ENCODE measurements around the gene PDRG1.
"Not testable (repeated sequence)": the region's sequence is repeated elsewhere in the genome, so short reads cannot be mapped to it uniquely, and the experiment has no call there.

The PDRG1 gene

GRCh38 chr20:31930779-31931178, 21.1 kb downstream of the PDRG1 start:
- Histone ChIP-seq H3K9ac (ENCODE audit: low read depth in 1 of 2, low read length in 2 of 2) (no peak overlapping the region), H3K4me3 (ENCODE audit: low read length in 2 of 2) (no peak overlapping the region), H3K4me1 (ENCODE audit: control insufficient read depth in 2 of 2, insufficient read depth in 2 of 2, low read length in 2 of 2) (no peaks in the 10 kb centered on the region), H3K27ac (ENCODE audit: low read depth in 2 of 2, low read length in 2 of 2) (no peak overlapping the region), H3K36me3 (ENCODE audit: control insufficient read depth in 2 of 2, insufficient read depth in 2 of 2, low read length in 2 of 2) (no peaks in the 10 kb centered on the region), H3K9me3 (ENCODE audit: control insufficient read depth in 2 of 2, low read length in 2 of 2) (no peaks in the 10 kb centered on the region), H3K27me3 (ENCODE audit: control insufficient read depth in 2 of 2, insufficient read depth in 2 of 2, low read length in 2 of 2) (no peaks in the 10 kb centered on the region)

- H3K27me3 ChIP-seq (ENCODE audit: control insufficient read depth in 2 of 2, insufficient read depth in 2 of 2, low read length in 2 of 2); H3K9me3 ChIP-seq (ENCODE audit: control insufficient read depth in 2 of 2, low read length in 2 of 2); H3K9ac ChIP-seq (ENCODE audit: low read depth in 1 of 2, low read length in 2 of 2); H3K4me1 ChIP-seq (ENCODE audit: control insufficient read depth in 2 of 2, insufficient read depth in 2 of 2, low read length in 2 of 2); H3K4me3 ChIP-seq (ENCODE audit: low read length in 2 of 2); H3K36me3 ChIP-seq (ENCODE audit: control insufficient read depth in 2 of 2, insufficient read depth in 2 of 2, low read length in 2 of 2); H3K27ac ChIP-seq (ENCODE audit: low read depth in 2 of 2, low read length in 2 of 2): not testable (repeated sequence)
Measured at GRCh38 chr20:31929631-31930030, 22.2 kb downstream of the PDRG1 start.

- H3K36me3 ChIP-seq (ENCODE audit: control insufficient read depth in 2 of 2, insufficient read depth in 2 of 2, low read length in 2 of 2) = no peaks in the 10 kb centered on the region
- H3K27ac ChIP-seq (ENCODE audit: low read depth in 2 of 2, low read length in 2 of 2) = no peak overlapping the region
- H3K4me3 ChIP-seq (ENCODE audit: low read length in 2 of 2) = no peak overlapping the region
- peaks cover 0 to 3% of the 10 kb centered on the region in 2 donors for H3K27me3 ChIP-seq (ENCODE audit: control insufficient read depth in 2 of 2, insufficient read depth in 2 of 2, low read length in 2 of 2)
- H3K4me1 ChIP-seq (ENCODE audit: control insufficient read depth in 2 of 2, insufficient read depth in 2 of 2, low read length in 2 of 2) = no peaks in the 10 kb centered on the region
- H3K9me3 ChIP-seq (ENCODE audit: control insufficient read depth in 2 of 2, low read length in 2 of 2) = no peaks in the 10 kb centered on the region
- no peak overlapping the region for H3K9ac ChIP-seq (ENCODE audit: low read depth in 1 of 2, low read length in 2 of 2)
Measured at GRCh38 chr20:31927627-31928159, 24.2 kb downstream of the PDRG1 start.

- no peak overlapping the region for H3K4me3 ChIP-seq (ENCODE audit: low read length in 2 of 2)
- H3K27me3 ChIP-seq (ENCODE audit: control insufficient read depth in 2 of 2, insufficient read depth in 2 of 2, low read length in 2 of 2) = peaks cover 0 to 3% of the 10 kb centered on the region in 2 donors
- H3K9me3 ChIP-seq (ENCODE audit: control insufficient read depth in 2 of 2, low read length in 2 of 2) = no peaks in the 10 kb centered on the region
- no peaks in the 10 kb centered on the region for H3K36me3 ChIP-seq (ENCODE audit: control insufficient read depth in 2 of 2, insufficient read depth in 2 of 2, low read length in 2 of 2)
- H3K4me1 ChIP-seq (ENCODE audit: control insufficient read depth in 2 of 2, insufficient read depth in 2 of 2, low read length in 2 of 2) = no peaks in the 10 kb centered on the region
- no peak overlapping the region for H3K27ac ChIP-seq (ENCODE audit: low read depth in 2 of 2, low read length in 2 of 2)
- H3K9ac ChIP-seq (ENCODE audit: low read depth in 1 of 2, low read length in 2 of 2) = no peak overlapping the region
Measured at GRCh38 chr20:31926493-31926892, 25.4 kb downstream of the PDRG1 start.

- Histone ChIP-seq H3K9me3 (ENCODE audit: control insufficient read depth in 2 of 2, low read length in 2 of 2) (no peaks in the 10 kb centered on the region), H3K4me1 (ENCODE audit: control insufficient read depth in 2 of 2, insufficient read depth in 2 of 2, low read length in 2 of 2) (no peaks in the 10 kb centered on the region), H3K4me3 (ENCODE audit: low read length in 2 of 2) (no peak overlapping the region), H3K27me3 (ENCODE audit: control insufficient read depth in 2 of 2, insufficient read depth in 2 of 2, low read length in 2 of 2) (peaks cover 0 to 3% of the 10 kb centered on the region in 2 donors), H3K36me3 (ENCODE audit: control insufficient read depth in 2 of 2, insufficient read depth in 2 of 2, low read length in 2 of 2) (no peaks in the 10 kb centered on the region), H3K9ac (ENCODE audit: low read depth in 1 of 2, low read length in 2 of 2) (no peak overlapping the region), H3K27ac (ENCODE audit: low read depth in 2 of 2, low read length in 2 of 2) (no peak overlapping the region)
Measured at GRCh38 chr20:31925631-31926030, 26.2 kb downstream of the PDRG1 start.

- no peak overlapping the region for H3K4me3 ChIP-seq (ENCODE audit: low read length in 2 of 2)
- H3K4me1 ChIP-seq (ENCODE audit: control insufficient read depth in 2 of 2, insufficient read depth in 2 of 2, low read length in 2 of 2) = no peaks in the 10 kb centered on the region
- peaks cover 0 to 3% of the 10 kb centered on the region in 2 donors for H3K27me3 ChIP-seq (ENCODE audit: control insufficient read depth in 2 of 2, insufficient read depth in 2 of 2, low read length in 2 of 2)
Measured at GRCh38 chr20:31924561-31924960, 27.3 kb downstream of the PDRG1 start.

GRCh38 chr20:31923388-31924331, 28.2 kb downstream of the PDRG1 start:
- no peaks in the 10 kb centered on the region for H3K36me3 ChIP-seq (ENCODE audit: control insufficient read depth in 2 of 2, insufficient read depth in 2 of 2, low read length in 2 of 2)

More at GRCh38 chr20:31924561-31924960, 27.3 kb downstream of the PDRG1 start:
- H3K9ac ChIP-seq (ENCODE audit: low read depth in 1 of 2, low read length in 2 of 2) = no peak overlapping the region
- H3K27ac ChIP-seq (ENCODE audit: low read depth in 2 of 2, low read length in 2 of 2) = no peak overlapping the region
- H3K9me3 ChIP-seq (ENCODE audit: control insufficient read depth in 2 of 2, low read length in 2 of 2) = no peaks in the 10 kb centered on the region
- no peaks in the 10 kb centered on the region for H3K36me3 ChIP-seq (ENCODE audit: control insufficient read depth in 2 of 2, insufficient read depth in 2 of 2, low read length in 2 of 2)

GRCh38 chr20:31922588-31922987, 29.3 kb downstream of the PDRG1 start:
- Histone ChIP-seq H3K27ac (ENCODE audit: low read depth in 2 of 2, low read length in 2 of 2) (no peak overlapping the region), H3K4me3 (ENCODE audit: low read length in 2 of 2) (no peak overlapping the region), H3K9ac (ENCODE audit: low read depth in 1 of 2, low read length in 2 of 2) (no peak overlapping the region), H3K36me3 (ENCODE audit: control insufficient read depth in 2 of 2, insufficient read depth in 2 of 2, low read length in 2 of 2) (no peaks in the 10 kb centered on the region), H3K9me3 (ENCODE audit: control insufficient read depth in 2 of 2, low read length in 2 of 2) (no peaks in the 10 kb centered on the region), H3K4me1 (ENCODE audit: control insufficient read depth in 2 of 2, insufficient read depth in 2 of 2, low read length in 2 of 2) (no peaks in the 10 kb centered on the region), H3K27me3 (ENCODE audit: control insufficient read depth in 2 of 2, insufficient read depth in 2 of 2, low read length in 2 of 2) (peaks cover 0 to 3% of the 10 kb centered on the region in 2 donors)

More at GRCh38 chr20:31923388-31924331, 28.2 kb downstream of the PDRG1 start:
- Histone ChIP-seq H3K4me3 (ENCODE audit: low read length in 2 of 2) (no peak overlapping the region), H3K4me1 (ENCODE audit: control insufficient read depth in 2 of 2, insufficient read depth in 2 of 2, low read length in 2 of 2) (no peaks in the 10 kb centered on the region), H3K9me3 (ENCODE audit: control insufficient read depth in 2 of 2, low read length in 2 of 2) (no peaks in the 10 kb centered on the region), H3K9ac (ENCODE audit: low read depth in 1 of 2, low read length in 2 of 2) (no peak overlapping the region), H3K27me3 (ENCODE audit: control insufficient read depth in 2 of 2, insufficient read depth in 2 of 2, low read length in 2 of 2) (peaks cover 0 to 3% of the 10 kb centered on the region in 2 donors), H3K27ac (ENCODE audit: low read depth in 2 of 2, low read length in 2 of 2) (no peak overlapping the region)

GRCh38 chr20:31922181-31922580, 29.7 kb downstream of the PDRG1 start:
- no peaks in the 10 kb centered on the region for H3K9me3 ChIP-seq (ENCODE audit: control insufficient read depth in 2 of 2, low read length in 2 of 2)
- H3K9ac ChIP-seq (ENCODE audit: low read depth in 1 of 2, low read length in 2 of 2) = no peak overlapping the region
- H3K4me3 ChIP-seq (ENCODE audit: low read length in 2 of 2) = no peak overlapping the region
- no peak overlapping the region for H3K27ac ChIP-seq (ENCODE audit: low read depth in 2 of 2, low read length in 2 of 2)
- H3K27me3 ChIP-seq (ENCODE audit: control insufficient read depth in 2 of 2, insufficient read depth in 2 of 2, low read length in 2 of 2) = peaks cover 0 to 3% of the 10 kb centered on the region in 2 donors
- H3K4me1 ChIP-seq (ENCODE audit: control insufficient read depth in 2 of 2, insufficient read depth in 2 of 2, low read length in 2 of 2) = no peaks in the 10 kb centered on the region
- no peaks in the 10 kb centered on the region for H3K36me3 ChIP-seq (ENCODE audit: control insufficient read depth in 2 of 2, insufficient read depth in 2 of 2, low read length in 2 of 2)

GRCh38 chr20:31921480-31921879, 30.4 kb downstream of the PDRG1 start:
- not testable (repeated sequence) for H3K27me3 ChIP-seq (ENCODE audit: control insufficient read depth in 2 of 2, insufficient read depth in 2 of 2, low read length in 2 of 2); H3K9ac ChIP-seq (ENCODE audit: low read depth in 1 of 2, low read length in 2 of 2); H3K4me1 ChIP-seq (ENCODE audit: control insufficient read depth in 2 of 2, insufficient read depth in 2 of 2, low read length in 2 of 2); H3K36me3 ChIP-seq (ENCODE audit: control insufficient read depth in 2 of 2, insufficient read depth in 2 of 2, low read length in 2 of 2); H3K9me3 ChIP-seq (ENCODE audit: control insufficient read depth in 2 of 2, low read length in 2 of 2); H3K4me3 ChIP-seq (ENCODE audit: low read length in 2 of 2); H3K27ac ChIP-seq (ENCODE audit: low read depth in 2 of 2, low read length in 2 of 2)
